ENCODE data around the gene ZNF302. TPM values are rescaled to one million over a fixed set of nuclear protein-coding genes. Genes with fewer than 3 reads are reported as not detected.

Gene ZNF302
- total RNA-seq, 1 donor from 2014 or later: 32.6 TPM

DNA sequence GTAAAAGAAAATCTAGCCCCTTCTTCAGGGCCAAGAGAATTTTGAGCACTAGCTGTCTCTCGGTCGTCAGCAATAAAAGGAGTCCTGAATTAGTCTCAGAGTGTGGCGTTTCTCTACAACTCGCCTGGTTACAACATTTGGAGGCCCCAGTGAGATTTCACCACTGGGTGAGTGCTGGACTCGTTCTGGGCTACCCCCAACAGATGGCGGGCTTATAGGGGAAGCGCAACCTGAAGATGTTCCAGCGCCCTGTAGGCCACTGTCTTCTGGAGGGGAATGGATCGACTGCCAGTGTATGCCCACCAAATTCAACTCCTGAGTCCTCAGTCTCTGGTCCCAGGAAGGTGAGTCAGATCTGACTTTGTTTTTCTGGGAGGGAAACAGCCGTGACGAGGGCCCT, 44.9 kb downstream of the ZNF302 start:
- intact Hi-C loops (cut with DNase I): no loop called here
- no peak for DNase-seq (ENCODE audit: low spot score)

DNA sequence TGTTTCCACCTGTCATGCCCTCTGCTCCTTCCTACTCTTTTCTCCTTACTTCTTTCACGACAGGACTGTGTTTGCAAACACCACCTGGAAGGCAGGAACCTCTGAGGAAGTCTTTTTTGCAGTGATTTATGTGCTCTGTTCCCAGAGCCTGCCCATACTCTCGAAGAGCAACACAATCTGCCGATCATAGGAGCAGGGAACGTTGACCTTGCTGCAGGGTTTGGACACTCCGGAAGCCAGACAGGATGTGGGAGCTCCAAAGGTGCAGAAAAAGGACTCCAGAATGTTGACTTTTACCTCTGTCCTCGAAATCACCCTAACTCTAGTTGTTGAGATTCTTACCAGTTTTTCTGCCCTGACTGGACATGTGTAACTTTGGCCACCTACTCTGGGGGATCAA, 47.9 kb downstream of the ZNF302 start:
- intact Hi-C loops (cut with DNase I): no loop called here

DNA sequence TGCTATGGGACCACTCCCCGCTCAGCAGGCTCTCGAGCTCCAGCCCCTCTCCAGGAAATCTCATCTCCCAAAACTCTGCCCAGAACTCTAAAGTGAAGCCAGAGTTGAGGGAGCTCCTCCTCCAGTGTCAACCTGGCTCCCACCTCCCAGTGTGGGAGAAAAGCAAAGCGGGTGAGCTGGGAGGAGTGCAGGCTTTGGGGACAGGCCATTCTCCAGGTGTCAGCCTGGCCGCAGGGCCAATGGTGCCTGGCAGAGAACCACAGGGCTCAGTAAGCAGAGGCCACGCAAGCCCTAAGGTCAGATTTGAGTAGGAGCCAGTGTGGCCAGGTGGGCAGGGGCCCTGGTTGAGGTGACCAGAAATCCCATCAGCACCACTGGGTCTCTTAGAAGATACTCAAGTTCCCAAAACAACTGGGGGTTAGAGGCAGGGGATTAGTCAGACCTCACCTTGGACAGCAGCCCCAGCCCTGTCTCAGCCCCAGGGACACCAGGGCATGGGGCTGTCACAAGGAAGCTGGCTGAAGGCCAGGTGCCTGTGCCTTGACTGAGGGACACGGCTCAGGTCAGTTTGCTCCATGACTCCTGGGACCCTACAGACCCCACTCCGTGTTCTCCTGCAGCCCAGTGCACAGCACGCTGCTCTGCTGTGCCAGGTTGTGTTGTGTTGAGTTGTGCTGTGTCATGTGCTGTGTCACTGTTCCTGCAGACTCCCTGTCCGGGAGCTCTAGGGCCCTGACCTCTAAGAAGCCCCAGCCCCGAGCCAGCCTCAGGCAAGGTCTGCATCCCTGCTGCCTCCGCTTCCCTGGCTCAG, 53.7 kb downstream of the ZNF302 start:
- intact Hi-C loops (cut with DNase I): no loop called here
- no peak for DNase-seq (ENCODE audit: low spot score)

More for the DNA sequence above, 47.9 kb downstream of the ZNF302 start:
- no peak for DNase-seq (ENCODE audit: low spot score)

DNA sequence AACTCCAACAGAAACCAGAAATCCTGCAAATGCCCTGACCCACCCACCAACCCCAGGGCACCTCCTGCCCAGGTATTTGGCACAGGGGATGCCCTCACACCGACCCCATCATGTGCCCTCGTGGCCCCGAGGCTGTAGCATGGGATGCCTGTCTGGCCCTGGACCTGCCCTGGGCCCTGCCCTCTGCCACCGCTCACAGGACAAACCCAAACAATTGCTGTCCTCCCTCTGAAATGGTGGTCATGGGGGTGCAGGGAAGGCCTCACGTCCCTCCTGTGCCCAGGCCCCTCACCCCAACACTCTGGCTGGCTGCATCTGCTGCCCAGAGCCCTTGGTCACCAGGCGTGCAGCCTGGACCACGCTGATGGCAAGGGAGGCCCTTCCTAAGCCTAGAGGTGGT, 54.5 kb downstream of the ZNF302 start:
- DNase-seq (ENCODE audit: low spot score): no peak
- intact Hi-C loops (cut with DNase I): no loop called here

DNA sequence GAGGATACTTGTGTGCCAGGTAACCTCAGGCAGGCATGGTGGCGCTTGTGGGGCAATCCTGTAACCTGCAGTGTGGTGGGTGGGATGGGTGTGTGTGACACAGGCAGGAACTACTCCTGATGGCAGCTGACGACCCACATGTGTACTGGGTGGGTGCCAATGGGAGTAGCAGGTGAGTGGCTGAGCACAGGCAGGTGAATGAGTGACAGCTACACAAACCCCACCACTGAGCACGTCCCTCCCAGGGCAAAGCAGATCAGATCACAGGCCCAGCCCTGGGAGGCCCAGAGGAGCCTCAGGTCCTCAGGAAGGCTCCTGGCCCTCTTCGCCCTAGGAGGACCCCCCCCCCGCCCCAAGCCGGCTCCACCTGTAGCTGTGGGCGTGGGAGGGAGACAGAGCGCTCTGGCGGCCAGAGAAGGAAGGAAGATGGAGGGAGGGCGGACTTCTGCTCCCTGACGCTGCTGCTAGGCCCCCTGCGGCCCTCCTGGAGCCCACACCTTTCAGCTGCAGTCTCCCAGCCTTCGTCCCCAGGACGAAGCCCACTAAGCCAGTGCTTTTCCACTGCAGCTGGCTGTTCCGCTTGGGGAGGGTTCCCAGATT, 55.2 kb downstream of the ZNF302 start:
- DNase-seq (ENCODE audit: low spot score): no peak
- intact Hi-C loops (cut with DNase I): no loop called here

DNA sequence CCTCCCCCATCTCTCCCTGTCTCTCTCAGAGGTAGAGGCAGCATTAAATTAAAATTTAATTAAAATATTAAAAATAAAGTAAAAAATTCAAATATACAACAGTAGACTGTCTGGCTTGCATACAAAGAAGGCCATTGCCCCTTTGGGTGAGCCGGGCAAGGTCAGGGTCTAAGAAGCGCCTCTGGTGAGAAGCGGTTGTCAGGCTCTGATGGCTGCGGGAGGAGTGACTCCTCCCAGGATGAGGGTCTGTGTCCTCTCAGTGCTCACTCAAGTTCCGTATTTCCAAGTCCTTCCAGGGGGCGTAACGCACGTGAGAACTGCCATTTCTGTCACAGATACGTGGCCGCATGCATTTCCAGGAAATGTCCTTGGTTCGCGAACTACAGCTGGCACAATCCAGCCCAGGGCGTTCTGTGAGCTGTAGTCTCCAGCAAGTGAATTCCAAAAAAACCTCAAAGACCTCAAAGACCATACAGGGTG, 55.8 kb downstream of the ZNF302 start:
- intact Hi-C loops (cut with DNase I): no loop called here
- DNase-seq (ENCODE audit: low spot score): no peak

DNA sequence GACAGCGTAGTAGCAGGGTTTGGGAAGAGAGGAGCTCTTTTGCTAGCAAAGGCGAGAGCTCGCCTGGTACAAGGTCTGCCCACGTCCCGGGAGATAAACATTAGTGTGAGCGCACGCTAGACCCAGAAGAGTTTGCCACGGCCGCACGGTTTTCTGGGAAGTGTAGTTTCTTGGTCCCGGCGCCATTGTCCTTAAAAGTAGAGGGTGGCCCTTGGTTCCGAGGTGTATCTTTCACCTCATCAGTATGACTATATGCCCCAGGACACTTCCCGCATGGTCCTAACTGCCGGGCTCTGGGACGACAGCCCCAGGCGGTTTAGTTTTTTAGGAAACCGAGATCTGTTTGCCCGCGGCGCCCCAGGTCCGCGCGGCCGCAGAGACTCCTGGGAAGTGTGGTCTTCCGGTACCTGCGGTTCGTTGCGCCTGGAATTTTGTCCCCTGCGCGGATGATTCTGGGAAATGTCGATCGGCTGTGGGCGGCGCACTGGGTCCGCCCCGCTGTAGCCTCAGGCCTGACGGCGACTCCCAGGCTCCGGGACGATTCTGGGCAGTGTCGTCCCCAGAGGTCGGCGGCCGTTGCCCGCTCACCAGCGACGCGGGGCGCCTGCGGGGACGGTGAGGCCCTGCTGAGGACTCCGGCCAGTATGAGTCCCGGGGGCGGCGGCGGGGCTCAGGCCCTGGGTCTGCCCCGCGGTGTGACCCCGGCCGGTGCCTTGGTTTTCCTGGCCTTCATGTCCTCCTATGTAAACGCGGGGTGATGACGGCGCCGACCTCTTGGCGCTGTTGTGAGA, 56.5 kb downstream of the ZNF302 start, which contains the start of gene ZNF181:
TSS of gene ZNF181 (plus strand) at position 498 of the 791 bp plus-strand sequence. CDS start 795 bp downstream, outside the sequence.
- intact Hi-C loops (cut with DNase I): loop anchor here (1.0 to 2.0 kb wide), 2 partner anchors 57 to 193 kb away; partner anchors contain the start of genes SCGB2B2, ZNF30 and ZNF302
- DNase-seq (ENCODE audit: low spot score): peak; percentile 93

DNA sequence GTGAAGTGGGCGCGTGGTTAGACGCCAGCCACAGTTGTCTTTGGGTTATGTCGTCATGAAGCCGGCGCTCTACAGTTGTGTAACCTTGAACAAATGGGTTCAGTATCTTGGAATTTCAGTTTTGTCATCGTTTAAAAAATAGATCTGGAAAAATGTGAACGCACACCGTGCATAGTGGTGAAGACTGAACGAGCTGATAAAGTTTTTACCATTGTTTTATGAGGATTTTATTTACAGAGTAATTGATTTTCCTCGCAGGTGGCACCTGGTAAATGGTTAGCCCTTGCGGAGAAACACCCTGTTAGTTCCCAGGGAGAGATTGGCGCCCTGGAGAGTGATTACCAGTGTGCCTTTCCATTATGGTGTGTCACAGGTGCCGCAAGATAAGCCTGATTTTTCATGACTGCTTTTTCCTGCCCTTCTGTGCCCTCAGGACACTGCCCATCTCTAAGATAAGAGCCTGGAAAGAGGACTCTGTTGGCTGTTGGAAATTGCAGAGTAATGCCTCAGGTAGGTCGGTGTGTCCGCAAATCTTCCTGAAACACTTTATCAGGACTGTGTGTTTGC, 57.1 kb downstream of the ZNF302 start:
- intact Hi-C loops (cut with DNase I): loop anchor here (1.0 to 2.0 kb wide), 2 partner anchors 57 to 192 kb away; partner anchors contain the start of genes SCGB2B2, ZNF30 and ZNF302

More for the DNA sequence above, 57.1 kb downstream of the ZNF302 start:
- no peak for DNase-seq (ENCODE audit: low spot score)

Other genes starting within 250 kb of the ZNF302 start
- gene UBA2, start 249.3 kb upstream of the ZNF302 start, total RNA-seq: 49.3 TPM
- 34.7 TPM for gene WTIP, start 195.9 kb upstream of the ZNF302 start, total RNA-seq
- 1.2 TPM for gene SCGB2B2, start 519 bp upstream of the ZNF302 start, total RNA-seq
- gene ZNF181, start 56.6 kb downstream of the ZNF302 start, total RNA-seq: 19.3 TPM
- 5.4 TPM for gene ZNF599, start 95.5 kb downstream of the ZNF302 start, total RNA-seq
- gene ZNF30, start 249.2 kb downstream of the ZNF302 start, total RNA-seq: 2.4 TPM

Measured in cardiac septum (tissue), 1 donor.